HepG2 (cell line): ENCODE data around the gene CMIP. TPM values are rescaled to one million over a fixed set of nuclear protein-coding genes. Genes with fewer than 3 reads are reported as not detected.

ENCODE experiments used
- CEBPZ ChIP-seq: IDR thresholded peaks from 2 replicates; pipeline ENCODE4 v1.6.1; 2012; ENCODE audit warnings: low read length, improper control_type of control experiment
- CTCF ChIP-seq: sonication (generic); formaldehyde crosslinking; IDR thresholded peaks from 2 replicates; pipeline ENCODE4 v1.5.0; 2020; ENCODE audit warnings: mild to moderate bottlenecking, missing genetic modification reagents, moderate library complexity
- DRAP1 ChIP-seq: IDR thresholded peaks from 2 replicates; pipeline ENCODE4 v1.6.1; 2016; ENCODE audit warnings: missing genetic modification reagents, missing compliant biosample characterization
- TEF ChIP-seq: sonication (generic); formaldehyde crosslinking; IDR thresholded peaks from 2 replicates; pipeline ENCODE4 v1.5.0; 2020; ENCODE audit warnings: missing genetic modification reagents
- ZFYVE20 ChIP-seq: sonication (generic); formaldehyde crosslinking; IDR thresholded peaks from 2 replicates; pipeline ENCODE4 v1.8.0; 2023; ENCODE audit warnings: low read depth, mild to moderate bottlenecking, moderate library complexity, missing genetic modification reagents, borderline replicate concordance
- ZNF670 ChIP-seq: sonication (generic); formaldehyde crosslinking; IDR thresholded peaks from 2 replicates; pipeline ENCODE4 v1.8.0; 2022; ENCODE audit warnings: mild to moderate bottlenecking, missing genetic modification reagents, borderline replicate concordance
- ZNF780A ChIP-seq: sonication (generic); formaldehyde crosslinking; IDR thresholded peaks from 2 replicates; pipeline ENCODE4 v1.8.0; 2022; ENCODE audit warnings: mild to moderate bottlenecking, missing genetic modification reagents, moderate library complexity
- polyA plus RNA-seq, 8 experiments: library from polyadenylated mRNA; depleted of rRNA in 3 of 8; stranded (reverse) in 7 of 8; unstranded in 1 of 8; fragments of >200 nt; fragmentation: Illumina TruSeq in 4 of 8; extraction: Trizol in 4 of 8; gene quantifications; 2 replicates each; pipeline versions ENCODE4 v1.2.1 to v1.2.3, GENCODE V29; 2011 to 2016; ENCODE audit warnings: low read depth in 4 of 8, missing spikeins in 1 of 8, mixed read lengths in 1 of 8; ENCODE audit not compliant: insufficient read depth in 1 of 8
- total RNA-seq, 5 experiments: library from RNA; depleted of rRNA; stranded (reverse); fragments of >200 nt; fragmentation: Illumina TruSeq; extraction: Trizol; gene quantifications; 2 replicates each; pipeline ENCODE4 v1.2.3, GENCODE V29; 2016; ENCODE audit warnings: low read depth in 1 of 5
- TF ChIP-seq, protein P1 (sequence below), 2 experiments: fragments of 450-650 bp in 1 of 2; sonication (generic) in 1 of 2; formaldehyde crosslinking in 1 of 2; IDR thresholded peaks; 2 replicates each; pipeline versions ENCODE4 v1.6.1 to v1.8.0; 2016 to 2022; ENCODE audit warnings: antibody characterized with exemption in 1 of 2, mild to moderate bottlenecking in 1 of 2, missing genetic modification reagents in 1 of 2
- TF ChIP-seq, protein P2 (sequence below): sonication (generic); formaldehyde crosslinking; IDR thresholded peaks from 2 replicates; pipeline ENCODE4 v1.8.1; 2023; ENCODE audit warnings: mild to moderate bottlenecking, missing genetic modification reagents, borderline replicate concordance

Gene CMIP
- total and polyA plus RNA-seq, 2 of the 13 experiments (the other 11 are each of a cell fraction or from before 2014, with no cell fraction given), result 10.9 to 18.1 TPM

- no peak for TF ChIP-seq CEBPZ
- TF ChIP-seq TEF (CRISPR knock-in tag), result no peak
- no peak for TF ChIP-seq ZFYVE20 (CRISPR knock-in tag)
- TF ChIP-seq ZNF670, result no peak; the same call in 1 of the 2 replicates
- TF ChIP-seq ZNF780A, result no peak
- TF ChIP-seq, protein P1, sequence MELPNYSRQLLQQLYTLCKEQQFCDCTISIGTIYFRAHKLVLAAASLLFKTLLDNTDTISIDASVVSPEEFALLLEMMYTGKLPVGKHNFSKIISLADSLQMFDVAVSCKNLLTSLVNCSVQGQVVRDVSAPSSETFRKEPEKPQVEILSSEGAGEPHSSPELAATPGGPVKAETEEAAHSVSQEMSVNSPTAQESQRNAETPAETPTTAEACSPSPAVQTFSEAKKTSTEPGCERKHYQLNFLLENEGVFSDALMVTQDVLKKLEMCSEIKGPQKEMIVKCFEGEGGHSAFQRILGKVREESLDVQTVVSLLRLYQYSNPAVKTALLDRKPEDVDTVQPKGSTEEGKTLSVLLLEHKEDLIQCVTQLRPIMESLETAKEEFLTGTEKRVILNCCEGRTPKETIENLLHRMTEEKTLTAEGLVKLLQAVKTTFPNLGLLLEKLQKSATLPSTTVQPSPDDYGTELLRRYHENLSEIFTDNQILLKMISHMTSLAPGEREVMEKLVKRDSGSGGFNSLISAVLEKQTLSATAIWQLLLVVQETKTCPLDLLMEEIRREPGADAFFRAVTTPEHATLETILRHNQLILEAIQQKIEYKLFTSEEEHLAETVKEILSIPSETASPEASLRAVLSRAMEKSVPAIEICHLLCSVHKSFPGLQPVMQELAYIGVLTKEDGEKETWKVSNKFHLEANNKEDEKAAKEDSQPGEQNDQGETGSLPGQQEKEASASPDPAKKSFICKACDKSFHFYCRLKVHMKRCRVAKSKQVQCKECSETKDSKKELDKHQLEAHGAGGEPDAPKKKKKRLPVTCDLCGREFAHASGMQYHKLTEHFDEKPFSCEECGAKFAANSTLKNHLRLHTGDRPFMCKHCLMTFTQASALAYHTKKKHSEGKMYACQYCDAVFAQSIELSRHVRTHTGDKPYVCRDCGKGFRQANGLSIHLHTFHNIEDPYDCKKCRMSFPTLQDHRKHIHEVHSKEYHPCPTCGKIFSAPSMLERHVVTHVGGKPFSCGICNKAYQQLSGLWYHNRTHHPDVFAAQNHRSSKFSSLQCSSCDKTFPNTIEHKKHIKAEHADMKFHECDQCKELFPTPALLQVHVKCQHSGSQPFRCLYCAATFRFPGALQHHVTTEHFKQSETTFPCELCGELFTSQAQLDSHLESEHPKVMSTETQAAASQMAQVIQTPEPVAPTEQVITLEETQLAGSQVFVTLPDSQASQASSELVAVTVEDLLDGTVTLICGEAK (IDR thresholded peaks at IDR 0.05), result no peak
- TF ChIP-seq, protein P1 (CRISPR knock-in tag; IDR thresholded peaks at IDR 0.05), result no peak; the same call in 1 of the 2 replicates
- TF ChIP-seq CTCF (CRISPR knock-in tag), result no peak
- TF ChIP-seq, protein P2, sequence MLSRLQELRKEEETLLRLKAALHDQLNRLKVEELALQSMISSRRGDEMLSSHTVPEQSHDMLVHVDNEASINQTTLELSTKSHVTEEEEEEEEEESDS (CRISPR knock-in tag), result no peak
- no peak for TF ChIP-seq DRAP1 (CRISPR knock-in tag)
Measured at GRCh38 chr16:81457326-81458133, 12.9 kb downstream of the CMIP start (continued).
